ENCODE data around the gene PRUNE1. TPM values are rescaled to one million over a fixed set of nuclear protein-coding genes. Genes with fewer than 3 reads are reported as not detected.

PRUNE1 gene
- total RNA-seq, 2 donors from 2014 or later, result 15.8 to 19.4 TPM

DNA sequence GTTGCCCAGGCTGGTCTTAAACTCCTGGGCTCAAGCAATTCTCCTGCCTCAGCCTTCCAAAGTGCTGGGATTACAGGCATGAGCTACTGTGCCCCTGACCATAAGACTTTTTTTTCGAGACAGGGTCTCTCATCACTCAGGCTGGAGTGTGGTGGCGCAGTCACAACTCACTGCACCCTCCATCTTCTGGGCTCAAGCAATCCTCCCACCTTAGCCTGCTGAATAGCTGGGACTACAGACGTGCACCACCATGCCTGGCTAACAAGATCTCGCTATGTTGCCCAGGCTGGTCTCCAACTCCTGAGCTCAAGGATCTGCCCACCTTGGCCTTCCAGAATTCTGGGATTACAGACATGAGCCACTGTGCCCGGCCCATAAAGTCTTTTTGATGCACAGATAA lies 41.2 kb downstream of the PRUNE1 start:
- Histone ChIP-seq H3K4me3 (no peak overlapping the region), H3K36me3 (replicated peaks in 1 of 2; ENCODE audit: insufficient read depth in 1 of 2, low read depth in 2 of 2) (peaks cover 0 to 11% of the 10 kb centered on the region in 2 donors), H3K4me1 (peaks cover 13% of the 10 kb centered on the region), H3K27me3 (no peaks in the 10 kb centered on the region), H3K27ac (no peak overlapping the region), H3K9me3 (no peaks in the 10 kb centered on the region)
- intact Hi-C loops (cut with DNase I), result no loop called here
- WGBS, 2 donors, result 69 to 83% methylated on average over 3 to 5 of the region's 5 CpGs
- TF ChIP-seq, protein P1, sequence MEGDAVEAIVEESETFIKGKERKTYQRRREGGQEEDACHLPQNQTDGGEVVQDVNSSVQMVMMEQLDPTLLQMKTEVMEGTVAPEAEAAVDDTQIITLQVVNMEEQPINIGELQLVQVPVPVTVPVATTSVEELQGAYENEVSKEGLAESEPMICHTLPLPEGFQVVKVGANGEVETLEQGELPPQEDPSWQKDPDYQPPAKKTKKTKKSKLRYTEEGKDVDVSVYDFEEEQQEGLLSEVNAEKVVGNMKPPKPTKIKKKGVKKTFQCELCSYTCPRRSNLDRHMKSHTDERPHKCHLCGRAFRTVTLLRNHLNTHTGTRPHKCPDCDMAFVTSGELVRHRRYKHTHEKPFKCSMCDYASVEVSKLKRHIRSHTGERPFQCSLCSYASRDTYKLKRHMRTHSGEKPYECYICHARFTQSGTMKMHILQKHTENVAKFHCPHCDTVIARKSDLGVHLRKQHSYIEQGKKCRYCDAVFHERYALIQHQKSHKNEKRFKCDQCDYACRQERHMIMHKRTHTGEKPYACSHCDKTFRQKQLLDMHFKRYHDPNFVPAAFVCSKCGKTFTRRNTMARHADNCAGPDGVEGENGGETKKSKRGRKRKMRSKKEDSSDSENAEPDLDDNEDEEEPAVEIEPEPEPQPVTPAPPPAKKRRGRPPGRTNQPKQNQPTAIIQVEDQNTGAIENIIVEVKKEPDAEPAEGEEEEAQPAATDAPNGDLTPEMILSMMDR (IDR thresholded peaks at IDR 0.05), result no peak
- TF ChIP-seq POLR2A (IDR thresholded peaks at IDR 0.05), result no peak
- ATAC-seq (no peak), DNase-seq (no peak)

- peaks cover 0 to 14% of the 10 kb centered on the region in 2 donors for H3K36me3 ChIP-seq (replicated peaks in 1 of 2; ENCODE audit: insufficient read depth in 1 of 2, low read depth in 2 of 2)
- no peak overlapping the region for H3K4me3 ChIP-seq
- no peaks in the 10 kb centered on the region for H3K27me3 ChIP-seq
- 76 to 83% methylated on average over 2 of the region's 2 CpGs for WGBS, 2 donors
- ATAC-seq, result no peak
- peaks cover 13% of the 10 kb centered on the region for H3K4me1 ChIP-seq
- no peak for DNase-seq
- intact Hi-C loops (cut with DNase I), result no loop called here
- H3K9me3 ChIP-seq, result no peaks in the 10 kb centered on the region
- TF ChIP-seq, protein P1 (IDR thresholded peaks at IDR 0.05), result no peak
- TF ChIP-seq POLR2A (IDR thresholded peaks at IDR 0.05), result no peak
- no peak overlapping the region for H3K27ac ChIP-seq
Measured at GRCh38 chr1:151050051-151050688, 41.9 kb downstream of the PRUNE1 start.

- TF ChIP-seq, protein P1 (IDR thresholded peaks at IDR 0.05), result no peak
- no peak for TF ChIP-seq POLR2A (IDR thresholded peaks at IDR 0.05)
- Histone ChIP-seq H3K36me3 (replicated peaks in 1 of 2; ENCODE audit: insufficient read depth in 1 of 2, low read depth in 2 of 2) (peaks cover 0 to 18% of the 10 kb centered on the region in 2 donors), H3K9me3 (no peaks in the 10 kb centered on the region), H3K4me3 (no peak overlapping the region), H3K27ac (no peak overlapping the region), H3K27me3 (no peaks in the 10 kb centered on the region), H3K4me1 (peaks cover 20% of the 10 kb centered on the region)
- intact Hi-C loops (cut with DNase I), result no loop called here
- DNase-seq (no peak), ATAC-seq (no peak)
- WGBS, 2 donors, result 82 to 89% methylated on average over 2 of the region's 2 CpGs
Measured at GRCh38 chr1:151051356-151052009, 43.2 kb downstream of the PRUNE1 start.

DNA sequence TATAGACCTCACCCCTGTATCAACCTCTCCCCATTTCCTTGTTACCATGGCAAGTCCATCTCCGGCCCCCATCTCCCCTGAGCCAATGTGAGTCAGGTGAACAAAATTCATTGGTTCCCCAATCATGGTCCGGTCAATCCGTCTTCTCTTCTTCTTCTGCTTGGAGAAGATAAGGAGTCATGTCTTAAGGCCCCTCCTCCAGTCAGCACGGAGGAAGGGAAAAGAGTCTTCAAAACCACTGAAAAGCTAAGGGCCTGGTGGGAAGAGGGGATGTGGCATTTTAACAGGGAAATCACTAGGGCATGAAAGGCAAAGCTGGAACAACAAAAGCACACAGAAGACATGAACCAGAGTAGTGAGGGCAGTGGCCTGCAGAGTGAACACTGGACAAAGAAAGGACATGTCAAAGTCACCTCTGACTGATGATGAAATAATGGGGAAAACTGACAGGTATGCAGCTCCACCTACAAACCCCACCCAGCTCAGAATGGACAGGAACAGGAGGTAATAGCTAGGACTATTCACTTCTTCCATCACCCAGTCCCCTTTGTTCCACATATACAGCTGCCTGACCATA lies 46.8 kb downstream of the PRUNE1 start:
- WGBS, 2 donors, result 91 to 97% methylated on average over 4 of the region's 4 CpGs
- no peak for ATAC-seq
- intact Hi-C loops (cut with DNase I), result no loop called here
- no peak for DNase-seq
- H3K4me1 ChIP-seq, result peaks cover 34% of the 10 kb centered on the region
- no peaks in the 10 kb centered on the region for H3K9me3 ChIP-seq
- H3K27ac ChIP-seq, result peak overlapping the region in 1 of 4 donors; percentile 94
- no peak for TF ChIP-seq POLR2A (IDR thresholded peaks at IDR 0.05)
- TF ChIP-seq, protein P1 (IDR thresholded peaks at IDR 0.05), result no peak
- H3K4me3 ChIP-seq, result no peak overlapping the region
- H3K27me3 ChIP-seq, result no peaks in the 10 kb centered on the region
- H3K36me3 ChIP-seq (replicated peaks in 1 of 2; ENCODE audit: insufficient read depth in 1 of 2, low read depth in 2 of 2), result peaks cover 0 to 18% of the 10 kb centered on the region in 2 donors

Data from body of pancreas (tissue), 4 donors.